HG02798 (cell line): ENCODE data around the gene NAGLU.

Source experiments
- ATAC-seq: cut with Tn5 transposase; IDR thresholded peaks from one replicate; pipeline ENCODE4 v1.9.1; 2021; ENCODE audit warnings: mild to moderate bottlenecking; ENCODE audit not compliant: unreplicated experiment, poor library complexity

The NAGLU gene

GRCh38 chr17:42536048-42536371, at the start of gene NAGLU:
Gene NAGLU, plus strand, starts transcription at chr17:42536241. Its CDS starts 32 bp downstream, at chr17:42536273.
- peak; percentile 94 for ATAC-seq

- no peak for ATAC-seq
Measured at GRCh38 chr17:42488032-42488431, 48.0 kb upstream of the NAGLU start.

- no peak for ATAC-seq
Measured at GRCh38 chr17:42493319-42493718, 42.7 kb upstream of the NAGLU start.

- ATAC-seq: no peak
Measured at GRCh38 chr17:42494673-42495072, 41.4 kb upstream of the NAGLU start.

GRCh38 chr17:42498828-42499227, 37.2 kb upstream of the NAGLU start:
- ATAC-seq: no peak

- ATAC-seq: no peak
Measured at GRCh38 chr17:42502091-42502490, 34.0 kb upstream of the NAGLU start.

- no peak for ATAC-seq
Measured at GRCh38 chr17:42502926-42503325, 33.1 kb upstream of the NAGLU start.

- ATAC-seq: no peak
Measured at GRCh38 chr17:42507671-42508070, 28.4 kb upstream of the NAGLU start.

GRCh38 chr17:42508426-42509165, 27.4 kb upstream of the NAGLU start:
- ATAC-seq: no peak

- no peak for ATAC-seq
Measured at GRCh38 chr17:42509409-42509808, 26.6 kb upstream of the NAGLU start.

GRCh38 chr17:42509841-42510240, 26.2 kb upstream of the NAGLU start:
- no peak for ATAC-seq

GRCh38 chr17:42512246-42512645, 23.8 kb upstream of the NAGLU start:
- ATAC-seq: no peak

GRCh38 chr17:42512733-42513251, 23.2 kb upstream of the NAGLU start:
- peak; percentile 59 for ATAC-seq

- ATAC-seq: no peak
Measured at GRCh38 chr17:42513686-42514085, 22.4 kb upstream of the NAGLU start.

- no peak for ATAC-seq
Measured at GRCh38 chr17:42514279-42514678, 21.8 kb upstream of the NAGLU start.

GRCh38 chr17:42514867-42515266, 21.2 kb upstream of the NAGLU start:
- no peak for ATAC-seq

- ATAC-seq: no peak
Measured at GRCh38 chr17:42517516-42517915, 18.5 kb upstream of the NAGLU start.

- ATAC-seq: no peak
Measured at GRCh38 chr17:42518046-42518754, 17.8 kb upstream of the NAGLU start.

- no peak for ATAC-seq
Measured at GRCh38 chr17:42518755-42519545, 17.1 kb upstream of the NAGLU start.

GRCh38 chr17:42519546-42520491, 16.2 kb upstream of the NAGLU start:
- no peak for ATAC-seq
